ENCODE data around the gene DOCK4. TPM values are rescaled to one million over a fixed set of nuclear protein-coding genes. Genes with fewer than 3 reads are reported as not detected.

The DOCK4 gene
- total RNA-seq, 1 experiment from 2014 or later: 4.9 TPM

GRCh38 chr7:112076324-112076723 is 129.9 kb downstream of the DOCK4 start:
- no peaks in the 10 kb centered on the region for H3K9me3 ChIP-seq (ENCODE audit: control insufficient read depth, low read depth, low read length)
- DNase-seq: no peak
- H3K18ac ChIP-seq (ENCODE audit: insufficient read length, low read depth, low read length): no peak overlapping the region

More at GRCh38 chr7:112076324-112076723, 129.9 kb downstream of the DOCK4 start:
- Histone ChIP-seq H2AFZ (ENCODE audit: low read length) (no peak overlapping the region), H3K4ac (ENCODE audit: low read depth, low read length) (no peak overlapping the region), H3K23me2 (ENCODE audit: insufficient read length, low read depth, low read length, poor library complexity, severe bottlenecking) (no peaks in the 10 kb centered on the region), H3K79me2 (ENCODE audit: insufficient read depth, low read length) (no peaks in the 10 kb centered on the region; the same call in 1 of the 2 replicates), H2BK15ac (ENCODE audit: low read depth, low read length) (no peak overlapping the region), H3T11ph (ENCODE audit: low read length) (no peak overlapping the region), H3K79me1 (ENCODE audit: insufficient read depth, low read depth, low read length, poor library complexity, severe bottlenecking) (no peaks in the 10 kb centered on the region), H4K5ac (ENCODE audit: insufficient read length, low read depth, low read length) (no peak overlapping the region), H2BK120ac (ENCODE audit: low read depth, low read length, poor library complexity, severe bottlenecking) (no peak overlapping the region), H4K20me1 (ENCODE audit: control insufficient read depth, insufficient read depth, insufficient read length) (no peaks in the 10 kb centered on the region), H2BK5ac (ENCODE audit: insufficient read length, low read length) (no peak overlapping the region), H3K14ac (ENCODE audit: insufficient read depth, low read length) (no peak overlapping the region), H3K27me3 (ENCODE audit: insufficient read depth, low read length) (no peaks in the 10 kb centered on the region), H3K4me2 (ENCODE audit: insufficient read depth, insufficient read length, low read length) (no peak overlapping the region), H2BK12ac (ENCODE audit: insufficient read length, low read depth, low read length) (no peak overlapping the region), H3K9ac (ENCODE audit: extremely low read depth, insufficient read length, low read length) (no peak overlapping the region), H4K91ac (ENCODE audit: insufficient read length, low read depth, low read length) (no peak overlapping the region), H2AK5ac (ENCODE audit: insufficient read length, low read length) (no peak overlapping the region), H2BK20ac (ENCODE audit: low read depth, low read length, poor library complexity, severe bottlenecking) (no peak overlapping the region), H3K4me1 (ENCODE audit: insufficient read depth, low read length) (peaks cover 5% of the 10 kb centered on the region; the same call in 1 of the 2 replicates), H3K23ac (ENCODE audit: insufficient read length, low read depth, low read length) (no peak overlapping the region), H3K27ac (ENCODE audit: insufficient read length, low read depth, low read length) (no peak overlapping the region), H3K56ac (ENCODE audit: insufficient read length, low read depth, low read length) (no peak overlapping the region), H4K8ac (replicated peaks; ENCODE audit: insufficient read length, low read depth, low read length) (no peak overlapping the region)
- Mint-ChIP-seq H3K9me3 (peaks cover 0 to 10% of the 10 kb centered on the region in 2 experiments; a peak in 3 of 5 replicates), H3K27me3 (ENCODE audit: low read depth) (no peaks in the 10 kb centered on the region), H3K36me3 (ENCODE audit: insufficient read depth in 1 of 3, low read depth in 3 of 3) (peaks cover 0 to 9% (median 0%) of the 10 kb centered on the region in 3 experiments; a peak in 2 of 7 replicates), H3K4me1 (peaks cover 3 to 6% of the 10 kb centered on the region in 2 experiments; a peak in 3 of 4 replicates), H3K27ac (no peak overlapping the region), H3K4me3 (no peak overlapping the region)
- TF ChIP-seq CTCF (conservative IDR thresholded peaks at IDR 0.05): no peak
